ENCODE measurements around the gene MRLN. TPM values are rescaled to one million over a fixed set of nuclear protein-coding genes. Genes with fewer than 3 reads are reported as not detected.

The MRLN gene
- total RNA-seq, 1 donor from 2014 or later: not detected

DNA sequence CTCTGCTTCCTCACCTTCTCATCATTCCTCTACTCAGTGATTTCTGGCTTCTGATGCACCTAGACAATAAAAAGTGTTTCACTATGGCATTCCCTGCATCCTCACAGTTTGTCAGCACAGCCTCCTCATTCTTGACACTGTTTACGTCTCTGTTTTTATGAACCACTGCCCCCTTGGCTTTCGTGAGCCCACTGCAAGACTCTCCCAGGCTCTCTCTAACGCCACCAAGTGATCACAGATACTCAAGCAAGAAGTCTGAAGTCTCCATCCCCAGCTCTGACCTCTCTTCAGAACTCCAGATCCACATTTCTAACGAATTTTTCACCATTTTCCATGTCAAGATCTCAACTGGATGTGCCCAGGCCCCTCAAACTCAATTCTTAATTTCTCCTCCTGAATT, 52.5 kb downstream of the MRLN start:
- H4K20me1 ChIP-seq (ENCODE audit: low read depth): peaks cover 11% of the 10 kb centered on the region
- no peak for TF ChIP-seq EZH2phosphoT487 (IDR thresholded peaks at IDR 0.05)
- TF ChIP-seq, protein P1, sequence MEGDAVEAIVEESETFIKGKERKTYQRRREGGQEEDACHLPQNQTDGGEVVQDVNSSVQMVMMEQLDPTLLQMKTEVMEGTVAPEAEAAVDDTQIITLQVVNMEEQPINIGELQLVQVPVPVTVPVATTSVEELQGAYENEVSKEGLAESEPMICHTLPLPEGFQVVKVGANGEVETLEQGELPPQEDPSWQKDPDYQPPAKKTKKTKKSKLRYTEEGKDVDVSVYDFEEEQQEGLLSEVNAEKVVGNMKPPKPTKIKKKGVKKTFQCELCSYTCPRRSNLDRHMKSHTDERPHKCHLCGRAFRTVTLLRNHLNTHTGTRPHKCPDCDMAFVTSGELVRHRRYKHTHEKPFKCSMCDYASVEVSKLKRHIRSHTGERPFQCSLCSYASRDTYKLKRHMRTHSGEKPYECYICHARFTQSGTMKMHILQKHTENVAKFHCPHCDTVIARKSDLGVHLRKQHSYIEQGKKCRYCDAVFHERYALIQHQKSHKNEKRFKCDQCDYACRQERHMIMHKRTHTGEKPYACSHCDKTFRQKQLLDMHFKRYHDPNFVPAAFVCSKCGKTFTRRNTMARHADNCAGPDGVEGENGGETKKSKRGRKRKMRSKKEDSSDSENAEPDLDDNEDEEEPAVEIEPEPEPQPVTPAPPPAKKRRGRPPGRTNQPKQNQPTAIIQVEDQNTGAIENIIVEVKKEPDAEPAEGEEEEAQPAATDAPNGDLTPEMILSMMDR (IDR thresholded peaks at IDR 0.05): peak; percentile 56
- no peak overlapping the region for H3K4me3 ChIP-seq
- H3K9me3 ChIP-seq (ENCODE audit: low read depth): no peaks in the 10 kb centered on the region
- Mint-ChIP-seq H3K9me3 (no peaks in the 10 kb centered on the region), H3K36me3 (peaks cover 11% of the 10 kb centered on the region), H3K4me1 (no peaks in the 10 kb centered on the region), H3K27me3 (ENCODE audit: insufficient read depth, low read depth) (no peaks in the 10 kb centered on the region), H3K4me3 (no peak overlapping the region), H3K27ac (no peak overlapping the region)
- no peaks in the 10 kb centered on the region for H3K27me3 ChIP-seq
- H3K9ac ChIP-seq: no peak overlapping the region
- no peaks in the 10 kb centered on the region for H3K4me1 ChIP-seq
- H3K36me3 ChIP-seq: no peaks in the 10 kb centered on the region
- no peak overlapping the region for H3K4me2 ChIP-seq
- peak; percentile 68 for DNase-seq (ENCODE audit: low spot score)
- no peaks in the 10 kb centered on the region for H3F3A ChIP-seq (ENCODE audit: low read depth)
- H2AFZ ChIP-seq (replicated peaks): no peak overlapping the region
- no peak overlapping the region for H3K27ac ChIP-seq
- peaks cover 36% of the 10 kb centered on the region for H3K79me2 ChIP-seq (ENCODE audit: low read depth)

DNA sequence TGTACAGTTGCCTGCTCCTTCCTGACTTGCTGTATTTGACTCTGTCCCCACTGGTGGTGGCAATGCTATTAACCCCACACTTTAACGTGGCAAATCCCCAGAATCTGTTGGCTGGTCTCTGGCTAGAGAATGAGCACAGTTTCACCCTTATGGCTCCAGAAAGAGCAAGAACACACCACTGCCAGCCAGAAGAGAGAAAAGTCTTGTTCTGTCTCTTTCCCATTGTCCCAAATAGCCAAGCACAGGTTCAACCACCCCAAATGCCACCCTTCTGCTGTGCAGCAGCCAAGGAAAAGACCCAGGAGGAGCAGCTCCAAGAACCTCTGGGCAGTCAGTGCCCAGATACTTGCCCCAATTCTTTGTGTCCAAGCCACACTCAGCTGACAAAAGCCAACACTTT, 54.9 kb downstream of the MRLN start:
- Mint-ChIP-seq H3K4me1 (no peaks in the 10 kb centered on the region), H3K9me3 (peaks cover 3% of the 10 kb centered on the region), H3K4me3 (no peak overlapping the region), H3K27me3 (ENCODE audit: insufficient read depth, low read depth) (no peaks in the 10 kb centered on the region), H3K36me3 (peaks cover 5% of the 10 kb centered on the region), H3K27ac (no peak overlapping the region)
- DNase-seq (ENCODE audit: low spot score): no peak
- Histone ChIP-seq H3K27ac (no peak overlapping the region), H3F3A (ENCODE audit: low read depth) (no peaks in the 10 kb centered on the region), H3K79me2 (ENCODE audit: low read depth) (peaks cover 26% of the 10 kb centered on the region), H3K27me3 (no peaks in the 10 kb centered on the region), H3K4me3 (no peak overlapping the region), H3K36me3 (no peaks in the 10 kb centered on the region), H3K4me2 (no peak overlapping the region), H3K4me1 (no peaks in the 10 kb centered on the region), H4K20me1 (ENCODE audit: low read depth) (peaks cover 11% of the 10 kb centered on the region), H2AFZ (replicated peaks) (no peak overlapping the region), H3K9ac (no peak overlapping the region), H3K9me3 (ENCODE audit: low read depth) (no peaks in the 10 kb centered on the region)
- TF ChIP-seq EZH2 (IDR thresholded peaks at IDR 0.05) (no peak), EZH2phosphoT487 (IDR thresholded peaks at IDR 0.05) (no peak)
- TF ChIP-seq, protein P1 (IDR thresholded peaks at IDR 0.05): no peak

DNA sequence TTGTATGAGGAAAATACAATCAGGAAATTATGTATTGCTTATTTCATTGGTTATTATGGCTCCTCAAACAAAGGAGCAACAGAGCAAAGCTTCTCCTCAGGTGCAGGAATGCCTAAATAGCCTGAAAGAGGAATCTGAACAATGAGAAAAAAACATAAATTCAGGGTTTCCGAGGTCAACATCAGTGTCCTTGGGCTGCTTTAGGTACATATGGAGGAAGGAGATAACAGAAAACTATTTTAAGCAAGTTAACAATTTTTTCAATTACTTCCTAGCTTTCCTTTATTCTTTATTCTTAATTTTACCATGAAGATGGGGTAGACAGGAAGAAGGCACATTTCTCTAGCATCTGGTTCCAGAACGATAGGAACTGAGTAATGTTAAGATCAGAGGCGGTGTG, 57.6 kb downstream of the MRLN start:
- Histone ChIP-seq H3K9ac (no peak overlapping the region), H4K20me1 (ENCODE audit: low read depth) (peaks cover 6% of the 10 kb centered on the region), H2AFZ (replicated peaks) (no peak overlapping the region), H3K4me1 (no peaks in the 10 kb centered on the region), H3K9me3 (ENCODE audit: low read depth) (no peaks in the 10 kb centered on the region), H3F3A (ENCODE audit: low read depth) (no peaks in the 10 kb centered on the region), H3K27ac (no peak overlapping the region), H3K4me3 (no peak overlapping the region), H3K4me2 (no peak overlapping the region), H3K27me3 (no peaks in the 10 kb centered on the region), H3K79me2 (ENCODE audit: low read depth) (peaks cover 22% of the 10 kb centered on the region), H3K36me3 (no peaks in the 10 kb centered on the region)
- H3K27me3 Mint-ChIP-seq (ENCODE audit: insufficient read depth, low read depth): no peaks in the 10 kb centered on the region
- no peak for DNase-seq (ENCODE audit: low spot score)
- TF ChIP-seq EZH2phosphoT487 (IDR thresholded peaks at IDR 0.05) (no peak), EZH2 (IDR thresholded peaks at IDR 0.05) (no peak)
- TF ChIP-seq, protein P1 (IDR thresholded peaks at IDR 0.05): no peak
- no peak overlapping the region for H3K4me3 Mint-ChIP-seq
- H3K4me1 Mint-ChIP-seq: no peaks in the 10 kb centered on the region
- no peak overlapping the region for H3K27ac Mint-ChIP-seq
- H3K9me3 Mint-ChIP-seq: peaks cover 3% of the 10 kb centered on the region
- H3K36me3 Mint-ChIP-seq: peaks cover 2% of the 10 kb centered on the region

Measured in neural progenitor cell (in vitro differentiated cells).